GM19328 (cell line): ENCODE data around the gene CHST11.
A peak's percentile ranks its signal among the peaks of the same experiment; 100 is the strongest.
"Not testable (repeated sequence)": the region's sequence is repeated elsewhere in the genome, so short reads cannot be mapped to it uniquely, and the experiment has no call there.

Experiments used
- ATAC-seq: cut with Tn5 transposase; IDR thresholded peaks from one replicate; pipeline ENCODE4 v1.9.1; 2021; ENCODE audit warnings: mild to moderate bottlenecking, moderate library complexity; ENCODE audit not compliant: unreplicated experiment

The CHST11 gene

GRCh38 chr12:104729610-104730446 is 273.1 kb downstream of the CHST11 start:
- ATAC-seq, result no peak

- ATAC-seq, result no peak
These were observed 274.0 kb downstream of the CHST11 start for GRCh38 chr12:104730763-104731162.

- no peak for ATAC-seq
These were observed 277.0 kb downstream of the CHST11 start for GRCh38 chr12:104733717-104734175.

- no peak for ATAC-seq
These were observed 277.9 kb downstream of the CHST11 start for GRCh38 chr12:104734541-104735095.

GRCh38 chr12:104735801-104736200 is 279.1 kb downstream of the CHST11 start:
- no peak for ATAC-seq

- ATAC-seq, result no peak
These were observed 279.6 kb downstream of the CHST11 start for GRCh38 chr12:104736307-104736706.

- ATAC-seq, result no peak
These were observed 280.4 kb downstream of the CHST11 start for GRCh38 chr12:104737113-104737512.

- no peak for ATAC-seq
These were observed 281.1 kb downstream of the CHST11 start for GRCh38 chr12:104737791-104738301.

GRCh38 chr12:104738331-104738730 is 281.6 kb downstream of the CHST11 start:
- ATAC-seq, result no peak

GRCh38 chr12:104738776-104739642 is 282.3 kb downstream of the CHST11 start:
- ATAC-seq, result no peak

GRCh38 chr12:104740668-104741067 is 283.9 kb downstream of the CHST11 start:
- ATAC-seq, result peak; percentile 72

- peak; percentile 25 for ATAC-seq
These were observed 284.3 kb downstream of the CHST11 start for GRCh38 chr12:104741077-104741476.

GRCh38 chr12:104741497-104742367 is 285.0 kb downstream of the CHST11 start:
- no peak for ATAC-seq

GRCh38 chr12:104742551-104743201 is 285.9 kb downstream of the CHST11 start:
- ATAC-seq, result no peak

GRCh38 chr12:104743202-104743580 is 286.4 kb downstream of the CHST11 start:
- ATAC-seq, result no peak

GRCh38 chr12:104743753-104744548 is 287.2 kb downstream of the CHST11 start:
- ATAC-seq, result not testable (repeated sequence)

- ATAC-seq, result no peak
These were observed 289.8 kb downstream of the CHST11 start for GRCh38 chr12:104746467-104747088.

GRCh38 chr12:104747330-104747729 is 290.6 kb downstream of the CHST11 start:
- no peak for ATAC-seq
